Raji (cell line): ENCODE measurements around the gene RAP1B.

Experiments
- POLR2A ChIP-seq: IDR thresholded peaks from 2 replicates; pipeline ENCODE4 v1.6.1; 2011; ENCODE audit warnings: low read depth, low read length, control low read depth; ENCODE audit not compliant: insufficient read depth

RAP1B gene

GRCh38 chr12:68602720-68603119, 8.0 kb upstream of the RAP1B start:
- TF ChIP-seq POLR2A: no peak

DNA sequence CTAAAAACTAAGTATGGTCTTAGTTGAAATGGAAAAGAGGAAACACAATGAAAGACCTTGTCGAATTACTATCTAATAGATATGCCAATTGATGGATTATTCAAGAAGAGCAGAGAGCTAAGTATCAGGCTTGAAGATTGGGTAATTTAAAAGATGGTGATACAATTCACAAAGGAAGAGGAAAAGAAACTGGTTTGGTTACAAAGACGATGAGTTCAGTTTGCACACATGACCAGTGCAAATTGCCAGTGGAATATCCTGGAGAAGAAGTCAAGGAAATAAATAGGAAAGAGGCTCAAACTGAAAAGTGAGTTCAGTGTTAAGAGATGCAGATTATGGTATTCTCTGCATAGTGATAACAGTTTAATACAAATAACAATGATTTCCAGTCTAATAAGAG, 2.5 kb upstream of the RAP1B start:
- TF ChIP-seq POLR2A: no peak

DNA sequence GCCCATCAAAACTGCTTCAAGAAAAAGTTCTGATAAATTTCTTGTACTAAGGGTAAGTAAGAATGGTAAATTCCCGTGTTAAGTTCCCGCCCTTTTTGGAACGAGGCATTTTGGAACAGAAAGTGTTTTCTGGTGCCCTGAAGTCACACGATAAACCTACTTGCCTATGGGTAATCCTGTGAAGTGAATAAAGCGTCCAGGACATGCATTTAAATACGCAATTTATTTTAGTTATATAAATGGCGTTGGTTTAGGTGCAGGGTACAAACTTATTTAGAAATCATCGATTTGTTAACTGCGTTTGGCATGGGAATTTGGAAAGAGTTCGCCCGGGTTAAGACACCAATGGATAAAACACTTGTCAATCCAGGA, 715 bp upstream of the RAP1B start:
- TF ChIP-seq POLR2A: no peak

GRCh38 chr12:68611094-68611805, 551 bp downstream of the RAP1B start:
- TF ChIP-seq POLR2A: no peak

- TF ChIP-seq POLR2A: no peak
Observed at GRCh38 chr12:68611806-68612160, 1.1 kb downstream of the RAP1B start.

DNA sequence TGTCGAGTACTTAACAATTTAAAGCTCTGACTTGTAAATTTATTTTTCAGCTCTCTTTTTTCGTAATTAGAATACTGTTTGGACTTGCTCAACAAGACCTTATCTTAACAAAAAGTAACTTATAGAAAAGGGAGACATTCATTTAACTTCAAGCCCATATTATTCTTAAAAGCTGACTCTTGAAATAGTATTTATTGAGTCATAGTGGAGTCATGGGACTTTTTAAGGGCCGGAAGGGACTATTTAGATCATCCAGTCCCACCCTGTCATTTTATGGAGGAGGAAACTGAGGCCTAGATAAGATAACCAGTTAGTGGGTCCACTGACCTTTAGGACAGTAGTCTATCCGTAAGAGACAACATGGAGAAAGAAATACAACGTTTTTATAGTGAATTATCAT, 1.5 kb downstream of the RAP1B start:
- TF ChIP-seq POLR2A: no peak

DNA sequence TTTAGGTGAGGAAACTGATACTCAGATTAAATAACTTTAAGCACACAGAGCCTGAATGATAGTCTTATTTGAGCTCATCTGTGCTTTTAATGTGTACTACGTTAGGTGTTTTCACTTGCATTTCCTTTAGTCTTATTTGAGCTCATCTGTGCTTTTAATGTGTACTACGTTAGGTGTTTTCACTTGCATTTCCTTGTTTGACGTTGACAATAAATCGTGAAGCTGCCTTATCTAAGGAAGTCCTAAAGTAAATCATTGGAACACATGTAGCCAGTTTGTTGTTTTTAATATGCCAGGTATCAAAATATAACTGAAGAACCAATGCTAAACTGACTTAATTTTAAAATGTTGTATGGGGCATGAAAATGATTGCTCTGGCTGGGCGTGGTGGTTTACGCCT, 2.0 kb downstream of the RAP1B start:
- no peak for TF ChIP-seq POLR2A

- no peak for TF ChIP-seq POLR2A
Observed at GRCh38 chr12:68613209-68613904, 2.7 kb downstream of the RAP1B start.

DNA sequence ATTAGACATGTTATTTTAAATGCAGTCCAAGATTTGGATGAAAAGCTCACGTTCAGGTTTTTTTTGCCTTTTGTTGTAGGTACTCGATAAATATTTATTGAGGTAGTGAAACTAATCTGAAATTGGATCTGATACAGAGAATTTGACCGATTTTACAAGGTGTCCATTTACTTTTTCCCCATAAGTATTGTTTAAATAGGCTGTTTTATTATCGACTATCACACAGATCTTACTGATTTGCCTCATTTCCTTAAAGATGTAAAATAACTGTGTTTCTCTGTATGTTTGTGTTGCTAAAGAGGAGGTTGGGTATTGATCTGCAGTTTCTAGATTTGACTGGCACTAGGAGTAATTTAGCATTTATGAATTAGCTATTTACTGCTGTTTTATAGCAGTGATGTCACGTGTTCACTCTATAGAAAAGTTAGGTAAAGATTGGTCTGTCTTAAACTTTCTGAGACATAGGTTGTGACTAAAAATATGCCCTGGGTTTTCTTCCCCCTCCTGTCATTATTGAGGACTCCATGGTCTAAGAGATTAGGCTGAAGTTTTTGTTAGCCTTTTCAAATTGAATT, 3.5 kb downstream of the RAP1B start:
- TF ChIP-seq POLR2A: no peak

GRCh38 chr12:68614769-68615168, 4.1 kb downstream of the RAP1B start:
- no peak for TF ChIP-seq POLR2A

DNA sequence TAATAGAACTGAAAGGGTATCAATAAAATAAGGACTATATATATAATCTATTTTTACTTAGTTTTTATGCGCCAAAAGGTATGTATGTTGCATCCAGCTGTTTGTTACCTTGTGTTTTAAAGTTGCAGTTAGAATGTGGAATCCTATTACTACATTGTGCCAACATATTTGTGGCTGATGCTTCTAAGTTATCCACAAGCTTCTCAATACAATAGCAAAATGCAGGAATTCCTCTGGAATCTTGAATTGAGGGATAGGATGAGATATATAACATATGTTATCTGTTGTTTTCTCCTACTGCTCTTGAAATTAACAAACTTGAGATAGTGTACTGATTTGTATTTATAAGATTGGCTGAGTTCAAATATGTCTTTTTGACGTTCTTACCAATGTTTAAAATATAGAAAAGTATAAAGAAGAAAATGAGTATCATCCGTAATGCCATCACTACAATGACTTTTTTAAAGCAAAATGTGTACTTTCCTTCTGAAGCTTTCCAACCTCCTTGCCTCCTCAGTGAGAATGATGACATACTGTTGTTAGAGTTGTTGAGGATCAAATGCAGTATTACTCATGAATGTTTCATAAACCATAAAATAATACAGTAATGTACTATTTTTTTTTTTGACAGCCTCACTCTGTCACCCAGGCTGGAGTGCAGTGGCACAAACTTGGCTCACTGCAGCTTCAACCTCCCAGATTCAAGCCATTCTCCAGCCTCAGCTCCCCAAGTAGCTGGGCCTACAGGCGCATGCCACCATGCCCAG, 6.6 kb downstream of the RAP1B start:
- no peak for TF ChIP-seq POLR2A

- no peak for TF ChIP-seq POLR2A
Observed at GRCh38 chr12:68619541-68619940, 8.8 kb downstream of the RAP1B start.

DNA sequence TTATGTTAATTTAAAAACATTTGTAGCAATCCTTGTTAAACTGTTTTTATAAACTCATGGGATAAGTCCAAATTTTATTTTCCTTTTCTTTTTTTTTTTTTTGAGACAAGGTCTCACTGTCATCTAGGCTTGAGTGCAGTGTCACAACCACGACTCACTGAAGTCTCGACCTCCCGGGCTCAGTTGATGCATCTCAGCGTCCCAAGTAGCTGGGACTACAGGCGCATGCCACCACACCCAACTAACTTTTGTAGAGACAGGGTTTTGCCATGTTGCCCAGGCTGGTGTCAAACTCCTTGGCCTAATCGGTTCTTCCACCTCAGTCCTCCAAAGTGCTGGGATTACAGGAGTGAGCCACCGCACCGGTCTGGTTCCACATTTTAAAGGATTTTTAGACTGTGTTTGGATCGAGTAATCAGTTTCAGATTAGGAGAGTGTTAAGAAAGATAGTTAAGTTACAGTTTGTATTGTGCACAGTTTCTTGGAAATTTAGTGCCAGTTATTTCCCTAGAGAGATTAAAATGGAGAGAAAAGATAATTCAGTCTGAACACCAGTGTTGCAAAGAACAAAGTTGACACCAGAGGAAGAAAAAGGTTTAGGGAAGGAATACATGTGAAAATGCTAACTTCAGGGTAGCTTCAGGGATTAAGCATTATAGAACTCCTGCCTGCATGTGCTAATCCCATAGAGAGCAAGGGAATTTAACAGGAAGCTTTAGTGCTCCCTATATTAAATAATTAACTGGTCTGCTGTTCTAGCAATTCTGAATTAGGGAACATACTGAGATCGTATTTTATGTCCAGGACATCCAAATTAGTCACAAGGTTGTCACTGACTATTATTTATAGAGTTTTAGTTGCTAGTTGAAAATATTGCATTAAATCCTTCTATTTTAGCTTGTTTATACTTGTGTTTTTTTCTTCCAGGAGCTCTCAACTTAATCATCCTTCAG, 10.1 kb downstream of the RAP1B start:
- TF ChIP-seq POLR2A: no peak

- no peak for TF ChIP-seq POLR2A
Observed at GRCh38 chr12:68621472-68622081, 10.9 kb downstream of the RAP1B start.
